ENCODE data around the gene ATG16L2. TPM values are rescaled to one million over a fixed set of nuclear protein-coding genes. Genes with fewer than 3 reads are reported as not detected.

ATG16L2 gene
- total and polyA plus RNA-seq, 2 of the 4 experiments (the other 2 are of a cell fraction) = 1.3 to 12.7 TPM

DNA sequence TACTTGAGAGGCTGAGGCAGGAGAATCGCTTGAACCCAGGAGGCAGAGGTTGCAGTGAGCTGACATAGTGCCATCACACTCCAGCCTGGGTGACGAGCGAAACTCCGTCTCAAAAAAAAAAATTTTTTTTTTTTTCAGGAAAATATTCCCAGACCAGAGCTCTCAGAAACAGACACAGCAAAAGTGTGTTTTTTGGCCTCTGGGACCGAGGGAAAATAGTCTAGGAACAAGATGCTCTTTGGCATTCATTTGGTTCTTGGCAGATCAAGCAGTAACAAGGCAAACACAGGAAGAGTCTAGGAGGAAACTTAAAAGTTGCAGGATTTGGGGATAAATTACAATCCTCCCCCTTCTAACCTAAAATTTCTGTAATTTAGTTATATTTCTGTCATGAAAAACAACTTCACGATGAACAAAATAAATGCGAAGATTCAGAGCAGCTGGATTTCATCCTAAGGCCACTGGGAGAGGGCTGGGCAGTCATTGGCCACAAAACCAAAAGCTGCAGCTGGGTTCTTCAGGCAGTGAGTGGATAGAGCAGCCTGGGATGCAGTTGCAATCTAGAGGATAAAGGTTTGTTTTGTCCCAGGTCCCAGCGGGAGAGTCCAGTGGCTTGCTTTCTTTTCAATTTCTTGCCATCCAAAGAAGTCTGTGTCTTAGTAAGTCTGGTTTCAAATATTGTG is 19.7 kb downstream of the ATG16L2 start:
- H4K5ac ChIP-seq (ENCODE audit: low read depth, low read length) = no peak overlapping the region
- H3K27me3 ChIP-seq (ENCODE audit: control insufficient read depth, insufficient read depth, low read length) = no peaks in the 10 kb centered on the region
- peaks cover 10% of the 10 kb centered on the region for H3K4me1 ChIP-seq (ENCODE audit: control insufficient read depth, insufficient read depth, low read length)
- H2AK9ac ChIP-seq (replicated peaks; ENCODE audit: low read depth, low read length, poor library complexity) = no peak overlapping the region
- H2BK15ac ChIP-seq (ENCODE audit: low read depth, low read length) = no peak overlapping the region
- H3K4ac ChIP-seq (ENCODE audit: low read depth, low read length) = no peak overlapping the region
- ATAC-seq (ENCODE audit: low read depth) (no peak), DNase-seq (no peak)
- no peak overlapping the region for H3K9ac ChIP-seq (ENCODE audit: low read depth, low read length)
- intact Hi-C loops (cut with micrococcal nuclease) (no loop called here), in situ Hi-C loops (cut with MboI; ENCODE audit: low sequenced_read_pairs) (loop anchor here (5.0 kb wide), 2 partner anchors 343 to 453 kb away; no protein-coding TSS in a partner anchor), dilution Hi-C loops (cut with HindIII; ENCODE audit: low sequenced_read_pairs, unreplicated experiment) (no loop called here)
- H3K18ac ChIP-seq (ENCODE audit: low read depth, low read length) = no peak overlapping the region
- no peak overlapping the region for H4K8ac ChIP-seq (ENCODE audit: low read depth in 2 of 2, low read length in 2 of 2)
- peaks cover 10% of the 10 kb centered on the region for H3K9me1 ChIP-seq (ENCODE audit: insufficient read depth, low read length)
- WGBS, 2 experiments (ENCODE audit: extremely low coverage in 2 of 2, insufficient read length in 1 of 2) = no CpG with 5 or more reads among the region's 8 CpGs
- peaks cover 5% of the 10 kb centered on the region; the same call in 1 of the 2 replicates for H3K36me3 ChIP-seq (ENCODE audit: control insufficient read depth, insufficient read depth, low read length)
- no TSS peak for BruUV-seq (replicated peaks)
- no peak overlapping the region for H3K4me3 ChIP-seq (ENCODE audit: insufficient read depth, low read depth, low read length)
- H3K27ac ChIP-seq (ENCODE audit: insufficient read depth, low read length) = no peak overlapping the region
- no peak overlapping the region for H2BK5ac ChIP-seq (ENCODE audit: low read depth, low read length, poor library complexity, severe bottlenecking)
- ChIA-PET CTCF (interaction anchor here (0.5 to 3.2 kb wide), 3 partner anchors 108 to 1942 kb away, joined by 4 to 19 read pairs (median 6); no protein-coding TSS in a partner anchor), POLR2A (ENCODE audit: unreplicated experiment) (interaction anchor here (0.6 kb wide), 1 partner anchor 905 kb away, joined by 3 read pairs; the partner anchor contains the start of gene RNF121)
- no peaks in the 10 kb centered on the region for H3K9me3 ChIP-seq (ENCODE audit: control insufficient read depth, insufficient read depth, low read length)
- no peak overlapping the region for H4K91ac ChIP-seq (ENCODE audit: insufficient read depth, low read depth, low read length)
- H3K4me2 ChIP-seq (ENCODE audit: low read depth, low read length) = no peak overlapping the region
- H3K79me1 ChIP-seq (ENCODE audit: low read depth in 1 of 2, low read length in 2 of 2) = peaks cover 0 to 19% of the 10 kb centered on the region in 2 experiments; a peak in 2 of 4 replicates
- no peak overlapping the region for H2BK120ac ChIP-seq (ENCODE audit: low read depth, low read length)
- H3K56ac ChIP-seq (ENCODE audit: extremely low read depth, insufficient read depth, low read length) = no peak overlapping the region
- H2AK5ac ChIP-seq (ENCODE audit: low read depth, low read length) = no peak overlapping the region
- no peak overlapping the region for H3K14ac ChIP-seq (replicated peaks; ENCODE audit: low read depth, low read length)
- H2BK20ac ChIP-seq (ENCODE audit: low read depth, low read length) = no peak overlapping the region
- no peak overlapping the region for H2AFZ ChIP-seq (replicated peaks; ENCODE audit: low read length, poor library complexity)
- TF ChIP-seq MAZ (IDR thresholded peaks at IDR 0.05; ENCODE audit: borderline replicate concordance, low read depth, low read length) = no peak
- no peak for TF ChIP-seq CEBPB (IDR thresholded peaks at IDR 0.05; ENCODE audit: low read depth, low read length)
- TF ChIP-seq NFE2L2 (IDR thresholded peaks at IDR 0.05; ENCODE audit: low read depth, low read length) = no peak
- no peak for TF ChIP-seq MXI1 (IDR thresholded peaks at IDR 0.05; ENCODE audit: borderline replicate concordance, low read depth, low read length)
- no peak for TF ChIP-seq CHD1 (IDR thresholded peaks at IDR 0.05; ENCODE audit: low read depth, low read length)
- TF ChIP-seq, protein P1, sequence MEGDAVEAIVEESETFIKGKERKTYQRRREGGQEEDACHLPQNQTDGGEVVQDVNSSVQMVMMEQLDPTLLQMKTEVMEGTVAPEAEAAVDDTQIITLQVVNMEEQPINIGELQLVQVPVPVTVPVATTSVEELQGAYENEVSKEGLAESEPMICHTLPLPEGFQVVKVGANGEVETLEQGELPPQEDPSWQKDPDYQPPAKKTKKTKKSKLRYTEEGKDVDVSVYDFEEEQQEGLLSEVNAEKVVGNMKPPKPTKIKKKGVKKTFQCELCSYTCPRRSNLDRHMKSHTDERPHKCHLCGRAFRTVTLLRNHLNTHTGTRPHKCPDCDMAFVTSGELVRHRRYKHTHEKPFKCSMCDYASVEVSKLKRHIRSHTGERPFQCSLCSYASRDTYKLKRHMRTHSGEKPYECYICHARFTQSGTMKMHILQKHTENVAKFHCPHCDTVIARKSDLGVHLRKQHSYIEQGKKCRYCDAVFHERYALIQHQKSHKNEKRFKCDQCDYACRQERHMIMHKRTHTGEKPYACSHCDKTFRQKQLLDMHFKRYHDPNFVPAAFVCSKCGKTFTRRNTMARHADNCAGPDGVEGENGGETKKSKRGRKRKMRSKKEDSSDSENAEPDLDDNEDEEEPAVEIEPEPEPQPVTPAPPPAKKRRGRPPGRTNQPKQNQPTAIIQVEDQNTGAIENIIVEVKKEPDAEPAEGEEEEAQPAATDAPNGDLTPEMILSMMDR (conservative IDR thresholded peaks at IDR 0.05; ENCODE audit: low read depth, low read length) = no peak
- no peak for TF ChIP-seq RFX5 (IDR thresholded peaks at IDR 0.05; ENCODE audit: low read depth, low read length)
- no peak for TF ChIP-seq MAFK (IDR thresholded peaks at IDR 0.05; ENCODE audit: low read depth, low read length)
- no peak for TF ChIP-seq RAD21 (IDR thresholded peaks at IDR 0.05; ENCODE audit: low read length)
- no peaks in the 10 kb centered on the region for H4K20me1 ChIP-seq (ENCODE audit: insufficient read depth, low read length)
- no peak overlapping the region for H3K23ac ChIP-seq (ENCODE audit: low read depth, low read length)

All from IMR-90 (cell line).